Smooth muscle cell (in vitro differentiated cells): ENCODE measurements around the gene DNAAF5. TPM values are rescaled to one million over a fixed set of nuclear protein-coding genes. Genes with fewer than 3 reads are reported as not detected.

Experiments
- DNase-seq: peaks from one replicate; lab custom pipeline; 2025; ENCODE audit not compliant: unreplicated experiment; lab: John Stamatoyannopoulos, UW
- H2AFZ ChIP-seq: fragments of 200-600 bp; sonication (generic); 2 replicates; pipeline ENCODE4 v1.6.0; 2016; ENCODE audit warnings: antibody characterized with exemption, low read depth, mild to moderate bottlenecking
- H3F3A ChIP-seq: fragments of 200-600 bp; sonication (generic); 2 replicates; pipeline ENCODE4 v1.6.0; 2017; ENCODE audit warnings: antibody characterized with exemption, low read depth
- H3K27ac ChIP-seq: fragments of 200-600 bp; sonication (generic); 2 replicates; pipeline ENCODE4 v1.5.1; 2016; ENCODE audit warnings: low read depth, mild to moderate bottlenecking
- H3K27me3 ChIP-seq: fragments of 200-600 bp; sonication (generic); 2 replicates; pipeline ENCODE4 v1.6.1; 2016; ENCODE audit warnings: low read depth, mild to moderate bottlenecking
- H3K36me3 ChIP-seq: fragments of 200-600 bp; sonication (generic); 2 replicates; pipeline ENCODE4 v1.5.1; 2016; ENCODE audit warnings: low read depth
- H3K4me1 ChIP-seq: fragments of 200-600 bp; sonication (generic); 2 replicates; pipeline ENCODE4 v1.5.1; 2016; ENCODE audit warnings: low read depth
- H3K4me2 ChIP-seq: fragments of 200-600 bp; sonication (generic); 2 replicates; pipeline ENCODE4 v1.6.0; 2016; ENCODE audit warnings: mild to moderate bottlenecking
- H3K4me3 ChIP-seq: fragments of 200-600 bp; sonication (generic); 2 replicates; pipeline ENCODE4 v1.5.1; 2016; ENCODE audit warnings: mild to moderate bottlenecking
- H3K79me2 ChIP-seq: fragments of 200-600 bp; sonication (generic); 2 replicates; pipeline ENCODE4 v1.6.0; 2016; ENCODE audit warnings: low read depth, mild to moderate bottlenecking
- H3K9ac ChIP-seq: fragments of 200-600 bp; sonication (generic); 2 replicates; pipeline ENCODE4 v1.6.0; 2016; ENCODE audit warnings: low read depth
- H3K9me3 ChIP-seq: fragments of 200-600 bp; sonication (generic); replicated peaks from 2 replicates; pipeline ENCODE4 v1.5.1; 2016; ENCODE audit warnings: low read depth
- H4K20me1 ChIP-seq: fragments of 200-600 bp; sonication (generic); 2 replicates; pipeline ENCODE4 v1.6.0; 2016; ENCODE audit warnings: low read depth
- CTCF ChIP-seq: fragments of 200-600 bp; sonication (generic); IDR thresholded peaks from 2 replicates; pipeline ENCODE4 v1.5.1; 2017; ENCODE audit warnings: borderline replicate concordance, mild to moderate bottlenecking, antibody characterized with exemption; ENCODE audit not compliant: insufficient read depth, poor library complexity, severe bottlenecking
- WGBS: methylation state at CpG from one replicate; pipeline ENCODE4 v1.1.7; 2016; ENCODE audit warnings: low lambda C conversion rate; 5-methylcytosine and 5-hydroxymethylcytosine counted together
- polyA plus RNA-seq: library from polyadenylated mRNA; unstranded; fragments of >200 nt; fragmentation: Nextera tagmentation; extraction: Ambion mirVana; gene quantifications from 2 replicates; pipeline ENCODE4 v1.2.1, GENCODE V29; 2016
- total RNA-seq: library from RNA; depleted of rRNA; stranded (reverse); fragments of >200 nt; gene quantifications from 2 replicates; pipeline ENCODE4 v1.2.3, GENCODE V29; 2014

DNAAF5 gene
- total and polyA plus RNA-seq, 2 experiments from 2014 or later: 13.9 to 17.0 TPM

DNA sequence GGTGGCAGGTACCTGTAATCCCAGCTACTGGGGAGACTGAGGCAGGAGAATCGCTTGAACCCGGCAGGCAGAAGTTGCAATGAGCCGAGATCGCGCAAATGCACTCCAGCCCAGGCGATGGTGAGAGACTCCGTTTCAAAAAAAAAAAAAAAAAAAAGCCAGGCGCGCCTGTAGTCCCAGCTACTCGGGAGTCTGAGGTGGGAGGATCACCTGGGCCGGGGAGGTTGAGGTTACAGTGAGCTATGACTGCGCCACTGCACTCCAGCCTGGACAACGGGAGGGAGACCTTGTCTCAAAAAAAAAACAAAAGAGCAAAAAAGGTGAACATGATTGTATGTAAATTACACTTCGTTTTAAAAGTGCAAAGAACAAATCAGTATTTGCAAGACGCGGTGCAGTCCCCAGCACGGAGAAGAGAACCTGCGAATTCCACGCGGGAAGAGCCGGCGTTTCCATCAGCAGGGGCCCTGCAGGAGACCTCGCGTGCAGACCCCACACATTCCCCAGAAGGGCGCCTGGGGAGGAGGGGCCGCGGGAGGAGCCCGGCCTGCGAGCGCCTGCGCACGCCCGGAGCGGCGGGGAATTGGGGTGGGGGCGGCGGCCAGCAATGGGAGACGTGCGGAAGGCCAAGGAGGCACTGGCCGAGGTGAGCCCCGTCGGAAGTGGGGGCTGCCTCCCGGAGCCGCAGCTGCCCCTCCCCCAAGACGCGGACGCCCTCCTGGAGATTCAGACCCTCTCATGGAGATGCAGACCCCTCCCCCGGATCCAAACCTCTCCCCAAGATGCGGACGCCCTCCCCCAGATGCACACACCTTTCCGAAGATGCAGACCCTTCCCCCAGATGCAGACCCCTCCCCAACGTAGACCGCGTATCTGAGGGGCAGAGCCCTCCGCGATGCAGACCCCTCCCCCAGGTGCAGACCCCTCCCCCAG lies 89.1 kb downstream of the DNAAF5 start:
- Histone ChIP-seq H3K4me2 (peak overlapping the region; percentile 91), H2AFZ (no peak overlapping the region)

DNA sequence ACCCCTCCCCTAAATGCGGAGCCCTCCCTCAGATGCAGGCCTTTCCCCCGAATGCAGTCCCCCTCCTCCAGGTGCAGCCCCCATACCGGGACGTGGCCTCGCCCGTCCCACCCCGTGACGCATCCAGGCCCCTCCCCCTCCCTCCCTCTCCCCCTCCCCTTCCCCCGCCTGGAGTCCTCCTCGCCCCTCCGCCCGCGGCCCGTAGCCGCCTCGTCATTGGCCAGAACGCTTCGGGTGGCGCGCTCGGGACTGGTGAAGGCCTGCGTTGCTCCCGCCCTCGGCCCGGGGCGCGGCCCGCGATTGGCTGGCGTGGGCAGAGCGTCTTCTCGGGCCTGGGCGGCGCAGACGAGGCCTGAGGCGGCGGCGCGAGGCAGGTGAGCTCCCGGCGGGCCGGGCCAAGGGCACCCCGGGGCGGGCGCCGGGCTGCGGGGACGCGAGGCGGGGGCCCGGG lies 89.8 kb downstream of the DNAAF5 start:
- Histone ChIP-seq H3K27ac (peak overlapping the region; percentile 32), H2AFZ (no peak overlapping the region), H3K36me3 (no peaks in the 10 kb centered on the region), H4K20me1 (peaks cover 43% of the 10 kb centered on the region), H3K9me3 (no peaks in the 10 kb centered on the region), H3K9ac (peak overlapping the region; percentile 64), H3K79me2 (peaks cover 47% of the 10 kb centered on the region), H3F3A (peaks cover 15% of the 10 kb centered on the region), H3K27me3 (no peaks in the 10 kb centered on the region), H3K4me2 (peak overlapping the region; percentile 91), H3K4me1 (peaks cover 12% of the 10 kb centered on the region), H3K4me3 (peak overlapping the region; percentile 83)
- no peak for TF ChIP-seq CTCF
- 2% methylated on average over 8 of the region's 51 CpGs for whole genome bisulfite sequencing
- DNase-seq: peak; percentile 89

More for the DNA sequence above, 89.1 kb downstream of the DNAAF5 start:
- Histone ChIP-seq H3K4me3 (peak overlapping the region; percentile 83), H3K79me2 (peaks cover 39% of the 10 kb centered on the region), H3K36me3 (no peaks in the 10 kb centered on the region), H4K20me1 (peaks cover 36% of the 10 kb centered on the region), H3K27ac (peak overlapping the region; percentile 32), H3K9ac (peak overlapping the region; percentile 64), H3K27me3 (no peaks in the 10 kb centered on the region), H3K4me1 (peaks cover 12% of the 10 kb centered on the region), H3K9me3 (no peaks in the 10 kb centered on the region), H3F3A (peaks cover 15% of the 10 kb centered on the region)
- no peak for TF ChIP-seq CTCF
- WGBS: 18% methylated on average over 40 of the region's 56 CpGs
- peak; percentile 31 for DNase-seq

- Histone ChIP-seq H4K20me1 (peaks cover 50% of the 10 kb centered on the region), H3K9ac (peak overlapping the region; percentile 89), H3K4me2 (peak overlapping the region; percentile 95), H3K4me1 (peaks cover 12% of the 10 kb centered on the region), H2AFZ (no peak overlapping the region), H3K4me3 (peak overlapping the region; percentile 83), H3F3A (peaks cover 15% of the 10 kb centered on the region), H3K27ac (peak overlapping the region; percentile 69), H3K36me3 (no peaks in the 10 kb centered on the region), H3K9me3 (no peaks in the 10 kb centered on the region), H3K27me3 (no peaks in the 10 kb centered on the region), H3K79me2 (peaks cover 53% of the 10 kb centered on the region)
- no peak for TF ChIP-seq CTCF
- no peak for DNase-seq
- WGBS: 2% methylated on average over 43 of the region's 88 CpGs
These were observed 90.5 kb downstream of the DNAAF5 start for GRCh38 chr7:816751-817671.
